ENCODE results near the gene JMJD6. TPM values are rescaled to one million over a fixed set of nuclear protein-coding genes. Genes with fewer than 3 reads are reported as not detected.
A peak's percentile ranks its signal among the peaks of the same experiment; 100 is the strongest.

JMJD6 gene
- total RNA-seq, 1 donor from 2014 or later, result 16.8 TPM

GRCh38 chr17:76675648-76676047 is 50.8 kb downstream of the JMJD6 start:
- H3K9me3 Mint-ChIP-seq (ENCODE audit: unreplicated experiment), result peaks cover 3% of the 10 kb centered on the region
- no peak overlapping the region for H3K4me3 Mint-ChIP-seq (ENCODE audit: unreplicated experiment)
- no peak overlapping the region for H3K27ac Mint-ChIP-seq (ENCODE audit: unreplicated experiment)
- peaks cover 24% of the 10 kb centered on the region for H3K4me1 Mint-ChIP-seq (ENCODE audit: unreplicated experiment)
- DNase-seq (ENCODE audit: extremely low spot score, unreplicated experiment), result no peak
- H3K27me3 Mint-ChIP-seq (ENCODE audit: unreplicated experiment), result no peaks in the 10 kb centered on the region
- TF ChIP-seq CTCF (IDR thresholded peaks at IDR 0.05), result no peak
- H3K36me3 Mint-ChIP-seq (ENCODE audit: unreplicated experiment), result peaks cover 20% of the 10 kb centered on the region

- no peak overlapping the region for H3K4me3 Mint-ChIP-seq (ENCODE audit: unreplicated experiment)
- no peak overlapping the region for H3K27ac Mint-ChIP-seq (ENCODE audit: unreplicated experiment)
- H3K27me3 Mint-ChIP-seq (ENCODE audit: unreplicated experiment), result no peaks in the 10 kb centered on the region
- H3K4me1 Mint-ChIP-seq (ENCODE audit: unreplicated experiment), result peaks cover 24% of the 10 kb centered on the region
- peaks cover 3% of the 10 kb centered on the region for H3K9me3 Mint-ChIP-seq (ENCODE audit: unreplicated experiment)
- peaks cover 14% of the 10 kb centered on the region for H3K36me3 Mint-ChIP-seq (ENCODE audit: unreplicated experiment)
- no peak for DNase-seq (ENCODE audit: extremely low spot score, unreplicated experiment)
- TF ChIP-seq CTCF (IDR thresholded peaks at IDR 0.05), result no peak
Measured at GRCh38 chr17:76674600-76674999, 51.8 kb downstream of the JMJD6 start.

- Mint-ChIP-seq H3K36me3 (ENCODE audit: unreplicated experiment) (peaks cover 11% of the 10 kb centered on the region), H3K4me1 (ENCODE audit: unreplicated experiment) (peaks cover 25% of the 10 kb centered on the region), H3K27ac (ENCODE audit: unreplicated experiment) (peak overlapping the region; percentile 54), H3K27me3 (ENCODE audit: unreplicated experiment) (no peaks in the 10 kb centered on the region), H3K4me3 (ENCODE audit: unreplicated experiment) (no peak overlapping the region), H3K9me3 (ENCODE audit: unreplicated experiment) (peaks cover 3% of the 10 kb centered on the region)
- TF ChIP-seq CTCF (IDR thresholded peaks at IDR 0.05), result no peak
- DNase-seq (ENCODE audit: extremely low spot score, unreplicated experiment), result no peak
Measured at GRCh38 chr17:76673729-76674128, 52.7 kb downstream of the JMJD6 start.

- Mint-ChIP-seq H3K9me3 (ENCODE audit: unreplicated experiment) (peaks cover 3% of the 10 kb centered on the region), H3K4me3 (ENCODE audit: unreplicated experiment) (peak overlapping the region; percentile 76), H3K36me3 (ENCODE audit: unreplicated experiment) (peaks cover 11% of the 10 kb centered on the region), H3K27ac (ENCODE audit: unreplicated experiment) (no peak overlapping the region), H3K27me3 (ENCODE audit: unreplicated experiment) (no peaks in the 10 kb centered on the region), H3K4me1 (ENCODE audit: unreplicated experiment) (peaks cover 31% of the 10 kb centered on the region)
- no peak for TF ChIP-seq CTCF (IDR thresholded peaks at IDR 0.05)
- no peak for DNase-seq (ENCODE audit: extremely low spot score, unreplicated experiment)
Measured at GRCh38 chr17:76672892-76673291, 53.5 kb downstream of the JMJD6 start.

- no peak for TF ChIP-seq CTCF (IDR thresholded peaks at IDR 0.05)
- Mint-ChIP-seq H3K9me3 (ENCODE audit: unreplicated experiment) (peaks cover 3% of the 10 kb centered on the region), H3K27ac (ENCODE audit: unreplicated experiment) (peak overlapping the region; percentile 55), H3K36me3 (ENCODE audit: unreplicated experiment) (peaks cover 11% of the 10 kb centered on the region), H3K4me1 (ENCODE audit: unreplicated experiment) (peaks cover 31% of the 10 kb centered on the region), H3K27me3 (ENCODE audit: unreplicated experiment) (no peaks in the 10 kb centered on the region), H3K4me3 (ENCODE audit: unreplicated experiment) (peak overlapping the region; percentile 76)
- no peak for DNase-seq (ENCODE audit: extremely low spot score, unreplicated experiment)
Measured at GRCh38 chr17:76672270-76672851, 54.0 kb downstream of the JMJD6 start.

Measured in osteocyte (in vitro differentiated cells).